NCI-H2171 treated with DMSO at 0.1 percent for 48 hours (cell line): ENCODE measurements around the gene NBEAL2.
A peak's percentile ranks its signal among the peaks of the same experiment; 100 is the strongest.
"Not testable (repeated sequence)": the region's sequence is repeated elsewhere in the genome, so short reads cannot be mapped to it uniquely, and the experiment has no call there.

Experiments
- DNase-seq: peaks from one replicate; lab custom pipeline; 2025; lab: John Stamatoyannopoulos, UW

The NBEAL2 gene

GRCh38 chr3:47012342-47013230 lies 33.1 kb downstream of the NBEAL2 start:
- peak; percentile 74 for DNase-seq

GRCh38 chr3:47013231-47013630 lies 33.8 kb downstream of the NBEAL2 start:
- DNase-seq = no peak

- DNase-seq = no peak
Measured at GRCh38 chr3:47014036-47014435, 34.6 kb downstream of the NBEAL2 start.

GRCh38 chr3:47015151-47015550 lies 35.7 kb downstream of the NBEAL2 start:
- no peak for DNase-seq

GRCh38 chr3:47016086-47016933 lies 36.8 kb downstream of the NBEAL2 start:
- no peak for DNase-seq

- peak; percentile 2 for DNase-seq
Measured at GRCh38 chr3:47016934-47017435, 37.5 kb downstream of the NBEAL2 start.

- no peak for DNase-seq
Measured at GRCh38 chr3:47017504-47018268, 38.2 kb downstream of the NBEAL2 start.

GRCh38 chr3:47018269-47018611 lies 38.8 kb downstream of the NBEAL2 start:
- no peak for DNase-seq

GRCh38 chr3:47019201-47019600 lies 39.7 kb downstream of the NBEAL2 start:
- DNase-seq = no peak

GRCh38 chr3:47020311-47020710 lies 40.8 kb downstream of the NBEAL2 start:
- DNase-seq = no peak

- peak; percentile 9 for DNase-seq
Measured at GRCh38 chr3:47022641-47023071, 43.2 kb downstream of the NBEAL2 start.

GRCh38 chr3:47024932-47025331 lies 45.5 kb downstream of the NBEAL2 start:
- no peak for DNase-seq

GRCh38 chr3:47026432-47026831 lies 47.0 kb downstream of the NBEAL2 start:
- DNase-seq = not testable (repeated sequence)

- DNase-seq = no peak
Measured at GRCh38 chr3:47028146-47028545, 48.7 kb downstream of the NBEAL2 start.

- no peak for DNase-seq
Measured at GRCh38 chr3:47028667-47029066, 49.2 kb downstream of the NBEAL2 start.

- DNase-seq = not testable (repeated sequence)
Measured at GRCh38 chr3:47031041-47031440, 51.6 kb downstream of the NBEAL2 start.

GRCh38 chr3:47034868-47035489 lies 55.5 kb downstream of the NBEAL2 start:
- DNase-seq = no peak

- DNase-seq = no peak
Measured at GRCh38 chr3:47035645-47036044, 56.2 kb downstream of the NBEAL2 start.

GRCh38 chr3:47036145-47036544 lies 56.7 kb downstream of the NBEAL2 start:
- no peak for DNase-seq

- not testable (repeated sequence) for DNase-seq
Measured at GRCh38 chr3:47037302-47037701, 57.8 kb downstream of the NBEAL2 start.

GRCh38 chr3:47041114-47041513 lies 61.6 kb downstream of the NBEAL2 start:
- no peak for DNase-seq
